Stomach (tissue), 9 donors: ENCODE data around the gene ARPC5. TPM values are rescaled to one million over a fixed set of nuclear protein-coding genes. Genes with fewer than 3 reads are reported as not detected.

Experiments used
- DNase-seq, 2 donors: peaks; one replicate each; pipeline versions ENCODE4 v3.0.0 to v3.0.0-alpha.2; 2013 to 2019
- H3K27ac ChIP-seq, 5 donors: fragments of 200-600 bp in 4 of 5; sonication (generic) in 4 of 5; one replicate each; pipeline ENCODE4 v1.5.1; 2013 to 2019; ENCODE audit warnings: mild to moderate bottlenecking in 1 of 5, moderate library complexity in 1 of 5
- H3K27me3 ChIP-seq, 3 donors: fragments of 200-600 bp; sonication (generic); one replicate each; pipeline ENCODE4 v1.5.1; 2017 to 2019; ENCODE audit warnings: mixed run types in 1 of 3
- H3K36me3 ChIP-seq, 4 donors: fragments of 200-600 bp; sonication (generic); 1 replicate in 3 of 4; 2 replicates in 1 of 4; pipeline ENCODE4 v1.5.1; 2016 to 2019
- H3K4me1 ChIP-seq, 4 donors: fragments of 200-600 bp; sonication (generic); one replicate each; pipeline ENCODE4 v1.5.1; 2016 to 2019
- H3K4me3 ChIP-seq, 4 donors: fragments of 200-600 bp; sonication (generic) in 3 of 4; one replicate each; pipeline ENCODE4 v1.5.1; 2016 to 2019; ENCODE audit warnings: mild to moderate bottlenecking in 1 of 4
- H3K9me3 ChIP-seq, 4 donors: fragments of 200-600 bp; sonication (generic); one replicate each; pipeline ENCODE4 v1.5.1; 2016 to 2019
- EP300 ChIP-seq: sonication (generic); formaldehyde crosslinking; IDR thresholded peaks from one replicate; pipeline ENCODE4 v1.6.1; 2017; ENCODE audit warnings: antibody characterized with exemption
- POLR2A ChIP-seq, 4 donors: fragments of 450-650 bp; IDR thresholded peaks; one replicate each; pipeline ENCODE4 v1.6.1; 2016; ENCODE audit warnings: antibody characterized with exemption in 4 of 4, control low read depth in 2 of 4, mild to moderate bottlenecking in 1 of 4, moderate library complexity in 1 of 4
- POLR2AphosphoS5 ChIP-seq, 3 donors: sonication (generic); formaldehyde crosslinking; IDR thresholded peaks; one replicate each; pipeline ENCODE4 v1.6.1; 2016; ENCODE audit warnings: antibody characterized with exemption in 3 of 3
- WGBS, 5 donors: extraction: QIAGEN DNeasy Blood & Tissue Kit in 3 of 5; methylation state at CpG; one replicate each; pipeline versions ENCODE4 v1.1.5 to v1.1.7; 2013 to 2018; 5-methylcytosine and 5-hydroxymethylcytosine counted together
- intact Hi-C: fragments of 100-400 bp; cut with DNase I; formaldehyde crosslinking; loops from one replicate; pipeline ENCODE4 v1.15.1; 2023; ENCODE audit warnings: low total_unique reads
- polyA plus RNA-seq, 3 donors: library from polyadenylated mRNA; stranded (reverse); fragments of 200-250 nt; gene quantifications; one replicate each; pipeline ENCODE4 v1.2.3, GENCODE V29; 2013
- total RNA-seq, 5 donors: library from RNA; depleted of rRNA; stranded (reverse); fragments of >200 nt; gene quantifications; one replicate each; pipeline versions ENCODE4 v1.1.0 to v1.2.3, GENCODE V29; 2014 to 2016
- TF ChIP-seq, protein P1 (sequence below), 7 experiments: fragments of 450-650 bp in 4 of 7; fragments of 200-600 bp in 3 of 7; sonication (generic) in 3 of 7; IDR thresholded peaks; one replicate each; pipeline ENCODE4 v1.5.1; 2016 to 2019; ENCODE audit warnings: antibody characterized with exemption in 7 of 7, control low read depth in 2 of 7, mild to moderate bottlenecking in 1 of 7
- donor health status: healthy with polysubstance abuse.
- donor health status: Bipolar disorder and iron deficiency.
- donor health status: healthy.

ARPC5 gene
- total and polyA plus RNA-seq, 8 donors = 26.3 to 106 (median 80.6) TPM

DNA sequence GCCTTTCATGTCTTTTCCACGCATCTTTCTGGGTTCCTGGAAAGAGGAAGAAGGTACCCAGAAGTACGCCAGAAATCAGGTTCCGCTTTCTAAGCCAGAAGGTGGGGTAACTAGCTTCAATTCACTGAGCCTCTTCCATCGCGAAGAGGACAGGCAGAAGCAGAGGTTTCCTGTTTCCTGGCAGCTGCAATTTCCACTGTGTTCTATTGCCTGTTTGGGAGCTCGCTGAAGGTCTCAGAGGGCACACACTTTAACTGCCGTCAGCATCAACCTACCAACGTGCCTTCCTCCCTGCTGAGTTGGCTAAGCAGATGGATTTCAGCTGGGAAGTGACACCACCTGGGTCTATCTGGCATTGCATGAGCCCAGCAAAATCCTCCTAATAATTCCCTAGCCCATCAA is 55.3 kb downstream of the ARPC5 start:
- 42 to 55% (median 47%) methylated on average over 8 of the region's 8 CpGs for WGBS, 5 donors
- H3K27ac ChIP-seq = peak overlapping the region in 3 of 5 donors; percentile 29 to 64 (median 58)
- peak in 1 of 2 donors; percentile 65 for DNase-seq
- no peaks in the 10 kb centered on the region for H3K27me3 ChIP-seq
- TF ChIP-seq EP300 = no peak
- no peak for TF ChIP-seq POLR2AphosphoS5 (IDR thresholded peaks at IDR 0.05)
- TF ChIP-seq POLR2A (IDR thresholded peaks at IDR 0.05) = no peak
- TF ChIP-seq, protein P1, sequence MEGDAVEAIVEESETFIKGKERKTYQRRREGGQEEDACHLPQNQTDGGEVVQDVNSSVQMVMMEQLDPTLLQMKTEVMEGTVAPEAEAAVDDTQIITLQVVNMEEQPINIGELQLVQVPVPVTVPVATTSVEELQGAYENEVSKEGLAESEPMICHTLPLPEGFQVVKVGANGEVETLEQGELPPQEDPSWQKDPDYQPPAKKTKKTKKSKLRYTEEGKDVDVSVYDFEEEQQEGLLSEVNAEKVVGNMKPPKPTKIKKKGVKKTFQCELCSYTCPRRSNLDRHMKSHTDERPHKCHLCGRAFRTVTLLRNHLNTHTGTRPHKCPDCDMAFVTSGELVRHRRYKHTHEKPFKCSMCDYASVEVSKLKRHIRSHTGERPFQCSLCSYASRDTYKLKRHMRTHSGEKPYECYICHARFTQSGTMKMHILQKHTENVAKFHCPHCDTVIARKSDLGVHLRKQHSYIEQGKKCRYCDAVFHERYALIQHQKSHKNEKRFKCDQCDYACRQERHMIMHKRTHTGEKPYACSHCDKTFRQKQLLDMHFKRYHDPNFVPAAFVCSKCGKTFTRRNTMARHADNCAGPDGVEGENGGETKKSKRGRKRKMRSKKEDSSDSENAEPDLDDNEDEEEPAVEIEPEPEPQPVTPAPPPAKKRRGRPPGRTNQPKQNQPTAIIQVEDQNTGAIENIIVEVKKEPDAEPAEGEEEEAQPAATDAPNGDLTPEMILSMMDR (IDR thresholded peaks at IDR 0.05) = no peak
- no peaks in the 10 kb centered on the region for H3K36me3 ChIP-seq
- no peak overlapping the region for H3K4me3 ChIP-seq
- peaks cover 0 to 41% (median 0%) of the 10 kb centered on the region in 4 donors for H3K4me1 ChIP-seq
- no peaks in the 10 kb centered on the region for H3K9me3 ChIP-seq
- intact Hi-C loops = no loop called here

DNA sequence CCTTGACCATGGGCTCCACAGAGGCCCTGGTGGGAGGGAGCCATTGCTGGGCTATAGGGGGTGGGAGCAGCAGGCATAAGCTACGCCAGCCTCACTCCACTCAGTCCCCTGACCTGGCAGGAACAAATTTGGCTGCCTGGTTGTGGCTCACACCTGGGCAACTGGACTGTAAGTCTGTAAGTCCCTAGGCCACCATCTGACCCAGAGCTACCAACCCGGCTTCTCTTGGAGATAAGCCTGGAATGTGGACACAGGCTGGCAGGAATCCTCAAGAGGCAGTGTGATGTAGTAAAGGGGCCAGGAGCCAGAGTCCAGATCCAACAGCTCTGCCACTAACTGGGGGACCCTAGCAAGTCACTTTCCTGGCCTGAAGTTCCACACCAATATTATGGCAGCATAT is 56.7 kb downstream of the ARPC5 start:
- peak overlapping the region in 2 of 5 donors; percentile 6 to 14 for H3K27ac ChIP-seq
- H3K4me1 ChIP-seq = peaks cover 0 to 27% (median 0%) of the 10 kb centered on the region in 4 donors
- no peaks in the 10 kb centered on the region for H3K36me3 ChIP-seq
- peak in 1 of 2 donors; percentile 26 for DNase-seq
- H3K27me3 ChIP-seq = no peaks in the 10 kb centered on the region
- no peak overlapping the region for H3K4me3 ChIP-seq
- TF ChIP-seq, protein P1 (IDR thresholded peaks at IDR 0.05) = no peak
- TF ChIP-seq POLR2A (IDR thresholded peaks at IDR 0.05) = no peak
- no peak for TF ChIP-seq EP300
- TF ChIP-seq POLR2AphosphoS5 (IDR thresholded peaks at IDR 0.05) = no peak
- no peaks in the 10 kb centered on the region for H3K9me3 ChIP-seq
- 54 to 76% (median 63%) methylated on average over 2 of the region's 2 CpGs for WGBS, 5 donors
- intact Hi-C loops = no loop called here

DNA sequence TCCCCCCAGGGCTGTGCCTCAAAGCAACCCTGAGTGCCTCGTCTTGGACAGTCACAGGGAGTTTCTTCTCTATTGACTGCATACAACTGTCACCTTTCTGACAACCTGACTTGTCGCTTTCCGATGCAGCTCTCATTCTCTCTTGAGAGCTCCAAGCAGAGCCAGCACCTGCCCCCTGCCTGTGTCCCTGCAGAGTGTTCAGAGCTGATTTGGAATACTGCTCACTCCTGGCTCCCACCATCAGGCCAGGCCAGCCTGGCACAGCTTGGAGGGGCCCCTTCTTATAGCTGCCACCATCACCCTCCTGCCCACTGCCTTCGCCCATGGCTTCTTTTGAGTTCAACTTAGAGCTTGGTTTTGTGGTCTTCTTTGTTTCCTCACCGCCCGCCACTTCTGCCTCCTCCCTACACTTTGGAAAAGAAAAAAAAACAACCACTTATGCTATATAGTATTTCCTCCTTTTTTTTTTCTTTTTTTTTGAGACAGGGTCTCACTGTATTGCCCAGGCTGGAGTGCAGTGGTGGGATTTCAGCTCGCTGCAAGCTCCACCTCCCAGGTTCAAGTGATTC is 57.6 kb downstream of the ARPC5 start:
- no peaks in the 10 kb centered on the region for H3K9me3 ChIP-seq
- H3K36me3 ChIP-seq = no peaks in the 10 kb centered on the region
- H3K4me3 ChIP-seq = no peak overlapping the region
- H3K27ac ChIP-seq = no peak overlapping the region
- intact Hi-C loops = no loop called here
- peaks cover 0 to 26% (median 0%) of the 10 kb centered on the region in 4 donors for H3K4me1 ChIP-seq
- no peak for DNase-seq
- no peaks in the 10 kb centered on the region for H3K27me3 ChIP-seq
- 85 to 92% (median 89%) methylated on average over 7 of the region's 7 CpGs for WGBS, 5 donors
- no peak for TF ChIP-seq POLR2A (IDR thresholded peaks at IDR 0.05)
- TF ChIP-seq, protein P1 (IDR thresholded peaks at IDR 0.05) = no peak
- TF ChIP-seq POLR2AphosphoS5 (IDR thresholded peaks at IDR 0.05) = no peak
- TF ChIP-seq EP300 = no peak

DNA sequence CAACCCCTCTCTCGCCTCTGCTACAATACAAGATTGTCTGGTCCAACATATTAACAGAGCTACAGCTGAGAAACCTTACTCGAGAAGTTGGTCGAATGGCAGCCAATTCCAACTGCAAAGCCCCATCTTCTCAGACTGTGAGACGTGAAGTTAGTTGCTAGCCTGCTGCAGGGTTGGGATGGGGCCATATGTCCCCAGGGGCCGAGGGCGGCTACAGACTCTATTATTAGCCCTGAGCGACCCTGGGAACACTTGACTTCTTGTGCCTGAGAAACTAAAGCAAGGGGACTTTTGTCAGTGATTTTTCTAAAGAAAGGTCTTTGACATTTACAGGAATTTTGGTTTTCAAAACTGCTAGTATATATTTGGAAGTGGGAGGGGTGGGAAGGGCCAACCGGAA is 59.0 kb downstream of the ARPC5 start:
- no peaks in the 10 kb centered on the region for H3K9me3 ChIP-seq
- H3K36me3 ChIP-seq = no peaks in the 10 kb centered on the region
- no peak overlapping the region for H3K4me3 ChIP-seq
- TF ChIP-seq POLR2AphosphoS5 (IDR thresholded peaks at IDR 0.05) (no peak), EP300 (no peak), POLR2A (IDR thresholded peaks at IDR 0.05) (no peak)
- TF ChIP-seq, protein P1 (IDR thresholded peaks at IDR 0.05) = no peak
- no peaks in the 10 kb centered on the region for H3K27me3 ChIP-seq
- intact Hi-C loops = no loop called here
- H3K27ac ChIP-seq = no peak overlapping the region
- 81 to 92% (median 82%) methylated on average over 8 of the region's 8 CpGs for WGBS, 5 donors
- H3K4me1 ChIP-seq = peaks cover 0 to 14% (median 0%) of the 10 kb centered on the region in 4 donors
- DNase-seq = no peak
